Epithelial cell of alveolus of lung (primary cell): ENCODE data around the gene OR2B6. TPM values are rescaled to one million over a fixed set of nuclear protein-coding genes. Genes with fewer than 3 reads are reported as not detected.

Source experiments
- total RNA-seq: library from RNA; depleted of rRNA; stranded (reverse); fragments of >200 nt; gene quantifications from 2 replicates; pipeline ENCODE4 v1.2.1, GENCODE V29; 2015

OR2B6 gene
- total RNA-seq = not detected in 2 replicates

DNA sequence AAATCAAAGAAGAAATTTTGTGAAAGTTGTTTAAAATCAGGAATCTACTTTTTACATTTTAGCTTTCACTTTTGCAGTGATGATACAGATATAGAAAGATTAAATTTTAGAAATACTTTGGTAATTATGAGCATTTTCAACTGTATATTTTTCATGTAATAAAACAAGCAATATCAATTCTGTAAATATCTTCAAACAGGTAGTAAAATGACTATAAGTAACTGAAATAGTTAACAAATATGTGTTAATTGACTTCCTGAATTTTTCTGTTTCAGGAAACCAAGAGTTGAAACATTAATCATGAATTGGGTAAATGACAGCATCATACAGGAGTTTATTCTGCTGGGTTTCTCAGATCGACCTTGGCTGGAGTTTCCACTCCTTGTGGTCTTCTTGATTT, at the start of gene OR2B6:
Gene OR2B6 (plus strand): TSS at position 301 of the 400 bp plus-strand sequence. CDS start 0 bp downstream, at position 301.

GRCh38 chr6:27911956-27912446, 45.0 kb upstream of the OR2B6 start, which contains the start of gene OR2B2:
Gene OR2B2 (minus strand): TSS chr6:27912396. CDS start chr6:27912319, 77 bp downstream.

Other genes with a start within 250 kb of the OR2B6 start
- gene OR2B2, start 44.8 kb upstream of the OR2B6 start, total RNA-seq = not detected in 2 replicates
- 0.16 and 0.39 TPM in 2 replicates for gene ZNF165, start 123.3 kb downstream of the OR2B6 start, total RNA-seq
- 0.52 and 0.80 TPM in 2 replicates for gene ZSCAN16, start 167.4 kb downstream of the OR2B6 start, total RNA-seq
- gene ZKSCAN8, start 184.6 kb downstream of the OR2B6 start, total RNA-seq = 8.7 and 22.0 TPM in 2 replicates